NCI-H82 treated with DMSO at 0.1 percent for 48 hours (cell line): ENCODE data around the gene ALKBH6.
"Not testable (repeated sequence)": the region's sequence is repeated elsewhere in the genome, so short reads cannot be mapped to it uniquely, and the experiment has no call there.

Experiments
- DNase-seq: peaks from one replicate; lab custom pipeline; 2025; ENCODE audit not compliant: unreplicated experiment; lab: John Stamatoyannopoulos, UW

Gene ALKBH6

GRCh38 chr19:35993923-35994598 is 20.0 kb downstream of the ALKBH6 start:
- DNase-seq, result no peak

- no peak for DNase-seq
Observed at GRCh38 chr19:35992907-35993765, 20.9 kb downstream of the ALKBH6 start.

GRCh38 chr19:35991731-35992450 is 22.1 kb downstream of the ALKBH6 start:
- DNase-seq, result peak; percentile 87

- DNase-seq, result no peak
Observed at GRCh38 chr19:35990771-35991730, 23.0 kb downstream of the ALKBH6 start.

GRCh38 chr19:35990156-35990555 is 23.9 kb downstream of the ALKBH6 start:
- DNase-seq, result no peak

GRCh38 chr19:35988824-35989223 is 25.2 kb downstream of the ALKBH6 start:
- no peak for DNase-seq

- no peak for DNase-seq
Observed at GRCh38 chr19:35987571-35987896, 26.5 kb downstream of the ALKBH6 start.

GRCh38 chr19:35986664-35987570 is 27.1 kb downstream of the ALKBH6 start:
- DNase-seq, result peak; percentile 24

GRCh38 chr19:35986111-35986510 is 27.9 kb downstream of the ALKBH6 start:
- DNase-seq, result no peak

- no peak for DNase-seq
Observed at GRCh38 chr19:35983177-35983576, 30.8 kb downstream of the ALKBH6 start.

GRCh38 chr19:35980997-35981396 is 33.0 kb downstream of the ALKBH6 start:
- DNase-seq, result not testable (repeated sequence)

- no peak for DNase-seq
Observed at GRCh38 chr19:35978832-35979365, 35.1 kb downstream of the ALKBH6 start.

- DNase-seq, result no peak
Observed at GRCh38 chr19:35978271-35978670, 35.7 kb downstream of the ALKBH6 start.

GRCh38 chr19:35977446-35978222 is 36.4 kb downstream of the ALKBH6 start:
- peak; percentile 79 for DNase-seq

- no peak for DNase-seq
Observed at GRCh38 chr19:35975608-35976214, 38.3 kb downstream of the ALKBH6 start.

GRCh38 chr19:35973487-35973886 is 40.5 kb downstream of the ALKBH6 start:
- peak; percentile 4 for DNase-seq

GRCh38 chr19:35966771-35967170 is 47.2 kb downstream of the ALKBH6 start:
- no peak for DNase-seq

- no peak for DNase-seq
Observed at GRCh38 chr19:35963514-35963913, 50.5 kb downstream of the ALKBH6 start.
